Left renal pelvis (tissue), 4 donors: ENCODE measurements around the gene FBXO30. TPM values are rescaled to one million over a fixed set of nuclear protein-coding genes. Genes with fewer than 3 reads are reported as not detected.

Experiments
- DNase-seq, 4 donors: peaks; one replicate each; pipeline ENCODE4 v3.0.0-alpha.2; 2013; ENCODE audit warnings: low read depth in 4 of 4, low spot score in 3 of 4
- polyA plus RNA-seq, 4 donors: library from polyadenylated mRNA; unstranded; fragments of 120-200 nt; gene quantifications; one replicate each; pipeline ENCODE4 v1.2.1, GENCODE V29; 2013; ENCODE audit not compliant: insufficient read length in 4 of 4

The FBXO30 gene
- 10 to 100 TPM; 10.9 to 15.2 (median 11.9) TPM for polyA plus RNA-seq

GRCh38 chr6:145814501-145815308, at the start of gene FBXO30:
TSS of gene FBXO30 (minus strand) at chr6:145814795. CDS start at chr6:145806405, 8,390 bp downstream.
- DNase-seq, result peak; percentile 79 to 89 (median 84)

- DNase-seq, result no peak
Measured at GRCh38 chr6:145863988-145864616, 49.5 kb upstream of the FBXO30 start.

DNA sequence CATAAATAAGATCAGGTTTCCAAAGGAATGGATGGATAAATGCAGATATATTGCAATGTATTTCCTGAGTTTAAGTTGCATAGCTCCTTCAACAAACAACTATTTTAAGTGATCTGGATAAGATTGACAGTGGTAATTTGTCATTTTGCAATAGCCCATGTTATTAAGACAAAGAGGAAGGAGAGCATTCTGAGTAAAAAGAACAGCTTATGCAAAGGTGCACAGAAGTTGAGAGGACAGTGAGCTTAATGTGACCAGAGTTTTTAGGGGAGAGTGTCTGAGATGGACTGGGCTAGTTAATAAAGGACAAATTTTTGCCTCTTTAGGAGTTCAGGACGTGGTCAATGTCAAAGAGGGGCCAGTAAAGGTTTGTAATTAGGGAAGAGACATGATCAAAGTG, 48.8 kb upstream of the FBXO30 start:
- DNase-seq, result no peak

DNA sequence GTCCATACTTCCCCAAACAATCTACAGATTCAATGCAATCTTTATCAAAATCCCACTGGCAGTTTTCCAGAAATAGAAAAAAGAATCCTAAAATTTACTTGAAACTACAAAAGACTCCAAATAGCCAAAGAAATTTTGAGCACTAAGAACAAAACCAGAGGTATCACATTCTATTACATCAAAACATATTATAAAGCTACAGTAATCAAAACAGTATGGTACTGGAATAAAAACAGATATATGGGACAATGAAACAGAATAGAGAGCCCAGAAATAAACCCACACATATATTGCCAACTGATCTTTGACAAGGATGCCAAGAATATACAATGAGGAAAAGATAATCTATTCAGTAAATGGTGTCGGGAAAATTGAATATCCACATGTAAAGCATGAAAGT, 46.0 kb upstream of the FBXO30 start:
- no peak for DNase-seq

- no peak for DNase-seq
Measured at GRCh38 chr6:145850671-145851070, 36.1 kb upstream of the FBXO30 start.

GRCh38 chr6:145848541-145848940, 33.9 kb upstream of the FBXO30 start:
- DNase-seq, result no peak

- no peak for DNase-seq
Measured at GRCh38 chr6:145845557-145845956, 31.0 kb upstream of the FBXO30 start.

DNA sequence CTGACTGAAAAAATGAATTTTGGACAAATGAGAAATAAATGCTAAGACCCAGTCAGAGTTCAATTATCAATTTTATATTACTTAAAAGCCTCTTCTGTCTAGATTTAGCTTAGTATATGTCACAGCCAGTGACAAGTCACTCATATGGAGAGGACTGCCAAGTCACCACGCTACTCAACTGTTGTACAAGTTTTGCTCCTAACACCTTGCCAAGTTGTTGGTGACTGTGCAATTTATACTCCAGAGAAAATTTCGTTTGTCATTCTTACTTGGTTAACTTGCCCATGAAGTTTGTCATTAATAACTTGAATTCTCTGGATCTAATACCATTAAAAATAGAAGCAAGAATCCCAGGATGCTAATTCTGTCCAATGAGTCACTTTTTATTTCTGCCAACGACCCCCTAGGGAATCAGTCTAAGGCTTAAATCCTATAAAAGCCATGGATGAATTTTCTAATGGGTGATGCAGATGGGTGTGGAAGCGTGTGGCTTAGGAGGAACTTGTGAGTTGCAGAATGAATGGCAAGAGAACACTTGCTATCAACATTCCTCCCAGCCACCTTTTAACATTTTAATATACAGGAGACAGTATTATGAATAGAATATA, 30.4 kb upstream of the FBXO30 start:
- DNase-seq, result no peak

- no peak for DNase-seq
Measured at GRCh38 chr6:145842693-145843546, 28.3 kb upstream of the FBXO30 start.

GRCh38 chr6:145841668-145842067, 27.1 kb upstream of the FBXO30 start:
- no peak for DNase-seq

DNA sequence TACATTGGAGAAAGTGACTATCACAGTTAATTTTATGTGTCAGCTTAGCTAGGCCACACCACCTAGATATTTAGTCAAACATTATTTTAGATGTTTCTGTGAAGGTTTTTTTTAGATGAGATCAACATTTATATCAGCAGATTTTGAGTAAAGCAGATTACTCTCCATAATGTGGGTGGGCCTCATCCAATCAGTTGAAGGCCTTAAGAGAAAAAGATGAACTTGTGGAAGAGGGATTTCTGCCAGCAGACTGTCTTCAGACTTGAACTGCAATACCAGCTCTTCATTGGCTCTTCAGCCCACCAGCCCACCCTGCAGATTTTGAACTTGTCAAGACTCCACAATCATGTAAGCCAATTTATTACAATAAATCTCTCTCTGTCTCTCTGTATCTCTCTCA, 25.1 kb upstream of the FBXO30 start:
- DNase-seq, result no peak

DNA sequence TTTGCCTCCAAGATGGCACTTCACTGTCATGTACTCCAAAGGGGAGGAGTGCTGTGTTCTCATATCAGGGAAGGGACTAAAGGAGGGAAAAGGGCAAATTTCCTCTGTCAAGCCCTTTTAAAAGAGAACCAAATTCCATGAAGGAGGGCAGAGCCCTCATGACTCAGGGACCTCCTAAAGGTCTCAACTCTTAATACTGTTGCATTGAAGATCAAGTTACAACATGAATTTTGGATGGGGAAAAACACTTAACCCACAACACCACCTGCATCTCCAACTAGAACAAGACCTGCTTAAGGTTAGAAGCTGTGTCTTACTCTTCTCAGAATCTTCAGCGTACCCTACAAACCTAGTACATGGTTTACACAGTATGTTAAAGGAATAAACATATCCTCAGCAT, 23.7 kb upstream of the FBXO30 start:
- no peak for DNase-seq

DNA sequence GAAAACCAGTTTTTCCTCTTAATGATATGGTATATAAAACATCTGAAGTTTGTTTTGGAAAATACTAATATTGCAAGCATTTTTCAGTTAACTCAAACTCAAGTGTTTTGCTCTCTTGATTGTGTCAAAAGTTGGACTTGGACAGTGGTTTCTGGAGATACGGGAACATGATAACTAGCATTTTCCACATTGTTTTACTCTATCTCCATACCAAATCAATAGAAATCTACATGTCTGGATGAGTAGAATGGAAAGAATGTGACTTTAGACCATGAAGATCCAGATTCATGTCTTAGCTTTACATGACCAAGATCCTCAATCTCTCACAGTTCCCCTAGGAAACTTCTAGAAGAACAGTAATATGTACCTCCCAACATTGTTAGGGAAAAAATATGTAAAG, 22.2 kb upstream of the FBXO30 start:
- no peak for DNase-seq

- no peak for DNase-seq
Measured at GRCh38 chr6:145836170-145836569, 21.6 kb upstream of the FBXO30 start.

DNA sequence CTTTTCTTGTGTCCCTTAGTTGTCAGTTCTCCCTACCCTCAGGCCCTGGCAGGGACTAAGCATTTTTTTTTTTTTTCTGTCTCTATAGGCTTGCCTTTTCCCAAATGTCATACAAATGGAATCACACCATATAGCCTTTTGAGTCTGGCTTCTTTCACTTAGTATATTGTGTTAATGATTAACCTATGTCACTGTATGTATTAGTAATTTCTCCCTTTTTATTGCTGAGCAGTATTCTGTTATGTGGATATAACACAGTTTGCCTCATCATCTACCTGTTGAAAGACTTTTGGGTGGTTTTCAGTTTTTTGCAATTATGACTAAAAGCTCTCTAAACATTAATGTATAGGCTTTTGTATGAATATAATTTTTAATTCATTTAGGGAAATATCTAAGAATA, 16.0 kb upstream of the FBXO30 start:
- no peak for DNase-seq

- DNase-seq, result no peak
Measured at GRCh38 chr6:145829950-145830349, 15.4 kb upstream of the FBXO30 start.

DNA sequence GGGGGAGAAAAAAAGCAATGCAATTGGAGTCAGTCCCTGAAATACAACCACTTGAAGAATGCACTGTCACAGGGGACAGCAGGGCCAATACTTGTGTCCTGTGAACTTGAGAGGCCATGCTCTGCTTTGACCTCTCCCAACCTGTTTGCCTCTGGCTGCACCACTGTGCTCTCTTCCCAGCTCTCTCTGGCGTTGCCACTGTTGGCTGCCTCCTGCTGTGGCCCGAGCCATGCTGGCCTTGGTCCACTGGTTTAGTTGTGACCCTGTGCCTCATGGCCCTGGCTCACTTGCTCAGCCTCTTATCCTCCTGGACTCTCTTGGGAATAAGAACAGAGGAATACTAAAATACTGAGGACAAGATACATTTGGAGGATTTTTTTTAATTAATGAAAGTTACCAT, 14.5 kb upstream of the FBXO30 start:
- DNase-seq, result no peak

DNA sequence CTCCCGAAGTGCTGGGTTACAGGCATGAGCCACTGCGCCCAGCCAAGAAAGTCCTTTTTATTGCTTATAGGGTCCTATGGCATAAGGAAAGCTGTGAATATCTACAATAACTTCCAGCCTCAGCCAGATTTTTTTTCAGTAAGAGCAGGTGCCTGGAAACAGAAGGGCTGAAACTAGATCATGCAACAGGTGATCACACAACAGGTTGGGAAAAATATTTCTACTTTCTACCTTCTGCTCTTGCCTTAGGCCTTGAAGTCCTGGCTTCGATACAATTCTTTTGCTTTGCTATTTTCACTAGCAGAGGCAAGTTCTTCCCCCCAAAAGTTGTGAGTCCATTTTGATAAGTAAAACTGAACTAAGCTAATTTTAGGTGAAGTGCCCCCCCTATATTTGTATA, 9.7 kb upstream of the FBXO30 start:
- no peak for DNase-seq

DNA sequence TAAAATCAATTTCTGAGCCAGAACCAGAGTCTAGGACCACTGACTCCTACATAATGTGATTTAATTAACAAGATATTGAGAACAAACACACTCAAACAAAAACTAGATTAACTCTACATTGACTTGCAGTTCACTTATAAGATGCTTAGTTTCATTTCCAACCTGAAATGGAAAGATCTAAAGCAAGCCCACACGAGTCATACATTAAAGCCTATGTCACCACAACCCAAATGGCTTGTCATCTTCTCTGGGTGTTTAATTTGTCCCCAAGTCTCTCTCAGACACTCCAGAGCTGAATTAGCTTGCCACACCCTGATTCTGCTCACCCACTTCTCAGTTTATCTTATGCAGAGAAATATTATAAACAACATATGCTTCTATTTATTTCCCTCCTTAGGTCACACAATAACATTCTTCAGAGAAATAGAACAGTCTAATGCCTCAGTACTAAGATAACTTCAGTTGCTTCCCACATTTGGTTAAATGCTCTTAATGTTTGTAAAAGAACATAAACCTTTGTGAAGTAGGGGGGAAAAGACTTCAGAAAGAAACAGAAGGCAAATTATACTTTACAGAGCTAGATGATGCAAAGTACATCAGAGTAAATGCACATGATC, 8.8 kb upstream of the FBXO30 start:
- DNase-seq, result no peak

DNA sequence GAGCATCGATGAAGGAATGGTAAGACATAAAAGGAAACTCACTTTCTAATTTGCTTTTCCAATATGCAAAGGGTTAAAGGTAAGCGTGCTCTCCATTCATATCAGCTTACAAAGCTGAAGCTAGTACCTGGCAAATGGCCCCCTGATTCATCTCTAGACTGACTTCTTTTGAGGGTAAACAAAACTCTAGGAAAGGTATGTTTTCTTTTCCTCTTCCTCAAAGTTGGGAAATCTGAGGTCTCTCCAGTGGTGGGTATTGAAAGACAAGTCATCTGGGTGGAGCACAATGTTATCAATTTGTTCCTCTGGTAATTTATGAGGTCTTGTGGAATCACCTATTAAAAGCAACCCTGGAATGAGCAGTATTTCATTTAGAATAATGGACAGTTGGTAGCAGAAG, 7.9 kb upstream of the FBXO30 start:
- no peak for DNase-seq
